Activated CD8-positive, alpha-beta memory T cell treated with anti-CD3 and anti-CD28 coated beads, Interleukin-2, amount 50 U/mL, for 1 hour (primary cell): Measurements from ENCODE around the gene SCYL3.
"Not testable (repeated sequence)": the region's sequence is repeated elsewhere in the genome, so short reads cannot be mapped to it uniquely, and the experiment has no call there.

Experiments used
- DNase-seq: peaks from one replicate; pipeline ENCODE4 v3.0.0-alpha.2; 2020; ENCODE audit errors: extremely low read depth

Gene SCYL3, protein sequence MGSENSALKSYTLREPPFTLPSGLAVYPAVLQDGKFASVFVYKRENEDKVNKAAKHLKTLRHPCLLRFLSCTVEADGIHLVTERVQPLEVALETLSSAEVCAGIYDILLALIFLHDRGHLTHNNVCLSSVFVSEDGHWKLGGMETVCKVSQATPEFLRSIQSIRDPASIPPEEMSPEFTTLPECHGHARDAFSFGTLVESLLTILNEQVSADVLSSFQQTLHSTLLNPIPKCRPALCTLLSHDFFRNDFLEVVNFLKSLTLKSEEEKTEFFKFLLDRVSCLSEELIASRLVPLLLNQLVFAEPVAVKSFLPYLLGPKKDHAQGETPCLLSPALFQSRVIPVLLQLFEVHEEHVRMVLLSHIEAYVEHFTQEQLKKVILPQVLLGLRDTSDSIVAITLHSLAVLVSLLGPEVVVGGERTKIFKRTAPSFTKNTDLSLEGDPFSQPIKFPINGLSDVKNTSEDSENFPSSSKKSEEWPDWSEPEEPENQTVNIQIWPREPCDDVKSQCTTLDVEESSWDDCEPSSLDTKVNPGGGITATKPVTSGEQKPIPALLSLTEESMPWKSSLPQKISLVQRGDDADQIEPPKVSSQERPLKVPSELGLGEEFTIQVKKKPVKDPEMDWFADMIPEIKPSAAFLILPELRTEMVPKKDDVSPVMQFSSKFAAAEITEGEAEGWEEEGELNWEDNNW

DNA sequence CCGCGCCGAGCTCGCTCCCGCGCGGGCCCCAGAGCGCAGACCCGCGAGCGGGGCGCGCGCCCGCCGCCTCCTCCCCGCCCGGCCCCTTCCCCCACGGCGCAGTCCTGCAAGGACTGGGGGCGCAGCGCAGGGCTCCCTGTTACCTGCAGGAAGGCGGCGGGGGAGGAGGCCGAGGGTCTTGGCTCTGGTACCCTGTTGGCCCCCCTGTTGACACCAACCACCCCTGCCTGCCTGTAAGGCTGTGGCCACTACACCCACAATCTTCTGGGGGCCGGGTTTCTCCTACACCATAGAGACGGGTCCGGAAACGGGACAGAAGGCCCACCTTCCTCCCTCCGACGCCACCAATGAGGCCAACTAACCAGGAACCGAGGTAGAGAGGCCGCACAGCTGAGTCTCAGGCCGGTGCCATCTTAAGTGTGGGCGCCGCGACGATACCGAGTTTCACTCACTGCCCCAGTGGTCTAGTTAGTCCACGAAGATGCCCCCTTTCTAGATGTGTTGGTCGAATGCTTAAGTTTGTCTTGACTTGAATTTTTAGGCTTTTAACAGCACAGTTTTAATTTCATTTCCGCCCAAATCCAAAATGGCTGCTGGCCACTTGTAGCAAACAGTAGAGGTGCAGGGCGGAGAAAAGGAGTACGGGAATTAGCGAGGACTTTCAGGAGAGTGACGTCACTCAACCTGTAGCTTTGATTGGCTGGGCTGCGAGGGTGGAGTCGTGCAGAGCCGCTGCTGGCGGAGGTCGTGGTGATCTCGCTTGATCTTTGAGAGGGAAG lies at the start of gene SCYL3:
SCYL3 (minus strand) TSS at position 252 of the 779 bp plus-strand sequence. CDS start 5,056 bp downstream, outside the sequence.
- peak; percentile 91 for DNase-seq

DNA sequence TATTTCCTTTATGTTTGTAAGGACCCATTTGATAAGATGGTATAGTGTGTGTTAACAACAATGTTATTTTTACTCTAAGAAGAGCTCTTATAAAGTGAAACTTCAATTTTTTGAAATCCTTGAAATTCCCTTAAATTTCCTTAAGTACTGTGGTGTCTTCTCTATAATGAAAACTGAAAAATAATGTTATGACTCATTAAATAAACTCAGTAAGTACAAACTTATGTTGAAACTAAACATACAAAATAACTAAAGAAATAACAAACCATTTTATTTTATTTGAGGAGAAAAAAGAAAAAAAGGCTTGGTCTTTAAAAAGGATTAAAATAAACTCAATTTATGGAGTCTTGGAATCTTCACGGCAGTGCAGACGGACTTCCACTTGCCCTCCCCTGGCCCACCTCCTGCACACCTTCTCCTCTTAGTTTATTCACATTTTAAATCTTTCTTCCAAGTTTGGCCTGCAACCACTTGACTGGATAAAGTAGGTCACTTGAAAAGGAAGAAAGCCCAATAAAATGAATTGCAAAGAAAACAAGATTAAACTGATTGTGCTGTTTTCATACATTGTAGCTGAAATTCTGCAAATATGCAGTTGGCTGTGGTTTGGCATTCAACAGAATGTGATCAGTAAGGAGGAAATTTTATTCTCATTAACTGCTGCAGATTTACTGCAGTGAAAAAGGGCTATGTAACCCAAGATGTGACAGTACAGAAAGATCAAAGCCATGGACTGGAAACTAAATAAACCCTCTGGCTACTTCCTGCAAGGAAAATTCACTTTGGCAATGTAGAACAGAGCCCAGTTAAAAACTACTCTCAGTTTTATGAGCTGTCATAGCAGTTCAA lies 48.5 kb upstream of the SCYL3 start:
- DNase-seq = no peak

DNA sequence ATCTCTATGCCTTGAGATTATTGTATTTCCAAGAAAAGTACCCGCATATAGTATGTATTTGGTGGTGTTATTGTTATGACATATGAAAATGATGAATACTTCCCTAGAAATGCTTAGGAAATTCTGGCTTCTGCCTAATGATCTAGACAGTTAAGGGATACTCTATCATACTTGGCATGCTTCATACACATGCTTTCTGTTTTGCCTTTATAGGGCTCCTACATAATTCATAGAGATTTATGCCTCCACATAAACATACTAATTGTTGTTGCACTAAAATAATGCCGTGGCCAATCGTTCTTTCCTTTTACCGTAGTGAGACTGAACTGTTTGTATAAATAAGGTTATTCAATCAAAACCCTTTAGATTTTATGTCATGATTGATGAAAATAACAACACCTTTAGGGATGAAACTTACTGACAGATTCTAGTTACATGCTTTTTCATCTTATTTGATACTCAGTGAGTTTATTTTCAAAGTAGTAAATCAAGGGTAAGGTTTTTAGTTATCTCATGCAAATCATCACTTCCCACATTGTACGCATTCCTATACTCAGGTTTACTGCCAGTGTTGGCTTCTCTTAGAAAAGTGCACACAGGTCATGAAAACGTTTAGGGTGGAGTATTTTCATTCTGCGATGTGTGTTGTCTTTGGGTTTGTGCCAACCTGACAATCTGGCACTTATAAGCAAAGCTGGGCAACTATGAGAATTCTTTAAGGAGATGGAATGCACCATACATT lies 40.5 kb upstream of the SCYL3 start:
- no peak for DNase-seq

DNA sequence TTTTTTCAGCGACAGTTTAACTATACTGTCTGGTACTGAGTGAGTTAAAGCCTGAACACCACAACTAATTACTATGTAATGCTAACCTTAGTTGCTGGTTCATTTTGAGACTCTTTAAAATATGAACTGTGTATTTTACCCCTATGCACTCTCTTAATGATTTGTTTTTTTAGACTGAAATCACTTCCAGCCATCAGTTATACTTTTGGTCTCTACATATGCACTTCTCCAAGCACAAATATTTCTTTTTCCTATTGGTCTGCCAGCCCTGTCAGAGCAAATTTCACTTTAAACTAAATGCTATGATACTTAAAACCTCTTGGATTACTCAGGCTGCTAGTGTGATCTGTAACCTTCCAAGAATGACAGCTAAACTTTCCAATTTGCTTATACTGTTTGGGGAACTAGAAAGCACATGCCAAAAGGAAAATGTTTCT lies 38.1 kb upstream of the SCYL3 start:
- DNase-seq = no peak

DNA sequence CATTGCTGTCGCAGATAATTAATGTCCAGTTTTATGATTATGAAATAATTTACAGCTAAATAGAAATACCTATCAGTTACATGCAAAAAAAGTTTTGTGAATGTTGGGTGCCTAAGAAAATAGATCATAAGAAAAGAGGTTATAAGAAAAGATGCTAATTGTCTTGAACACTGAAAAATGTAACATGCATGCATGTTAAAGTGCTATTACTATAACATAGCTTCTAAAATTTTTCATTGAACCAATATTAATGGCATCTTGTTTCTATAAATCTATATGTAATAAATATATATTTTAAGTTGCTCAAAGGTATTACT lies 35.5 kb upstream of the SCYL3 start:
- no peak for DNase-seq

DNA sequence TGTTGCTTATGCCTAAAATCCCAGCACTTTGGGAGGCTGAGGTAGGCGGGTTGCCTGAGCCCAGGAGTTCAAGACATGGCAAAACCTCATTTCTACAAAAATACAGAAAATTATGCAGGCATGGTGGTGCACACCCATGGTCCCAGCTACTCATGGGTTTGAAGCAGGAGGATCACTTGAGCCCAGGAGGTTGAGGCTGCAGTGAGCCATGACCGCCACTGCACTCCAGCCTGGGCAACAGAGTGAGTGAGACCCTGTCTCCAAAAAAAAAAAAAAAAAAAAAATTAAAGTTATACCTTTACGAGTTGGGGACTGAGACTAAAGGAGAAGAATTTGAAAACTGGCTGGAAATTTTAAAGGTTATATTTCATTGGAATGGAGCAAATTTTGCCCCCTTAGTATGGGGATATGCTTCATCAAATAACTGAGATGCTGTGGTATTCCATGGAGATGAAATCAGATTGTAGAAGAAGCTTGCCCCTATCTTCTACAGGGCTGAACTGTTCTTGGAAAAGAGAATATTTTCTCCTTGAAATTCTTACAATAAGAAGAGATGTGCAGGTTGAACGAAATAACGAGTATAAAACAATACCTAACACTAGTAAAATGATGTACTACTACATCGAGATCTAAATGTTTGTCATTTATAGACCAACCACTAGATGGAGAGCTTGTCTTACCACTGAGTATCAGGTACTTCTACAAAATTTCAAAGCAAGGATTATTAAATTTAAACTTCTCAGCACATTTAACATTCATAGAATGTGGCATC lies 34.9 kb upstream of the SCYL3 start:
- DNase-seq = no peak

DNA sequence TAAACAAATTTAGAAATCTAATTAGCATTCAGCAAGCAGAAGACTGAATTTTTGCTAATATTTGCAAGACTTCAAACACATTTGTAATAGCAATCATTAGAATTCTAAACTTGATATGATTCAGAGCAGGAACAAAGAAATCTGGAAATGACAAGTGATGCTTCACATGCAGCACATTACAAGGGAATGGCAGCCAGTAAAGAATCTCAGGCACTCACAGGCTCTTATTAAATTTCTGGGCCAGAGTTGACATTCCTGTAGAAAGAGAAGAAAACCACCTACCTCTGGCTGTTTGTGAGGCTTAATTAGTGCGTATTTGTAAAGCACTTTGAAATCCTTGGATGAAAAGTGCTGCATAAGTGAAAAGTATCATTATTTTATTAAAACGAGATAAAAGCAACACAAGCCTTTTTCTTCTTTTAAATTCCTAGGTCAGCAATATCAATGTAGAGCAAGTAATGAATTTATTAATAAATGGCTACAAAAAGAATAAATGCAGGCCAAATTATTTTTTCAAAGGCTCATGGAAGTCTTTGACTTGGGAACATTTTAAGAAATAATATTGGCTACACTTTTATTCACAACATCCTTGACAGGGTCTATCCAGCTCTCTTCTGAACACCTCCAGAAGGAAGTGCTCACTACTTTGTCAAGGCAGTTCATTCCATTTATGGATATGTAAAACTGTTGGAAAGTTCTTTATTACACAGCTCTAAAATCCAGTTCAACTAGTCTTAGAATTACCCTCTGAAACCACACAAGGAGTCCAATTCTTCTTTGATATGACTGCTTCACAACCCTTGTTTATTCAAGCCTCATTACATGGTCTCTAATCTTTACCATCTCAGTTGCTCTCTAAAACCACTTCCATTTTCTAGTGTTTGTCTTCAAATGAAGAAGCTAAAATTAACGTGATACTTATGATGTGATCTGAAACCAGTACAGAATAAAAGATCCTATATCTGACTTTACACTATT lies 32.1 kb upstream of the SCYL3 start:
- no peak for DNase-seq

DNA sequence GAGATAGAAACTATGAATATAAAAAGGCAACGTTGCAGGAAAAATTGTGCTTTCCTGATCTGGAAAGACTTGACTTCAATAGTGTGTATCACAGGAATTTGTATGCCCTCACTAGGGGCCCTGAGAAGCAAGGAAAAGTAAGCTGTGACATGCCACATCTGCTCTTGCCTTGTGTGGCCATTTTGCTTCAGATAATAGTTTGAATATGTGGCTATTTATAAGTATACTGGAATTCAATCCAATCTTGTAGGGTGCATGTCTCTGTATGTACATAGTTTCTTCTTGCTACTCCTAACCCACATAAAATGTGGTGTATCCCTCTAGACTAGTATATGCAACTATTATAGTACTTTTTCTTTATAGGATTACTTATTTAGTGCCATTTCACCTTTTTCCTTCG lies 31.1 kb upstream of the SCYL3 start:
- no peak for DNase-seq

DNA sequence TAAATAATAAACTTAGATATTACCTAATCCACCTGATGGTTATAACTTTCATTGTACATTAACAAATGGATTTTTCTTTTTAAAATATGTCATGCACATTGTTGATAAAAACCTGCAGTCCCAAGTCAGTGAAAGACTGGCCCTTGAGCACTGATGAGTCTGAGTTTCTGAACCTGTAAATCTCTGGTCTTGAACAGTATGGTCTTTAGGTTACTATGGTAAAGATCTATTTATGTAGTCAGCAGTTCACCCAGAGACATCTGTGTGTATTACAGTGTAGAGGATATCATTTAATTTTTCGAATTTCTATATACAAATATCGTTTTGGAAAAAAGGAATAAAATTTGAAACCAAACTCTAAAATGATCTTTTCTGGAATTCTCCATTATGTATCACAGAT lies 30.4 kb upstream of the SCYL3 start:
- no peak for DNase-seq

DNA sequence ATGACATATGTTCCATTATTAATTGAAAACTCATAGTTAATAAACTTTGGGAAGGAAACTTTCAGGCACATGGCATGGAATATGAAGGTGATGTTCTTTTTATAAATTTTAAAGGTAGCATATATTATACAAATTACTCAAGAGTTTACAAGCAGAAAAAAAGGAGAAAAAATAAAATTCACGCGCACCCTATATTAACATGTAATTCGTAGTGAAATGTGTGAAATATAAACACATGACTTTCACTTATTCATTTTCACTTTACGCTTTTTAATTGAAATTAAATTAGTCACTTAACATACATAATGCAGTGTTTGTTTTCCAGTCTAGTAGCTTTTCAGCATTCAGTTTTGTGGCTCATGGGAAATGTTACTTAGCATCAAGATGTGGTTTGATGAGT lies 27.4 kb upstream of the SCYL3 start:
- DNase-seq = no peak

DNA sequence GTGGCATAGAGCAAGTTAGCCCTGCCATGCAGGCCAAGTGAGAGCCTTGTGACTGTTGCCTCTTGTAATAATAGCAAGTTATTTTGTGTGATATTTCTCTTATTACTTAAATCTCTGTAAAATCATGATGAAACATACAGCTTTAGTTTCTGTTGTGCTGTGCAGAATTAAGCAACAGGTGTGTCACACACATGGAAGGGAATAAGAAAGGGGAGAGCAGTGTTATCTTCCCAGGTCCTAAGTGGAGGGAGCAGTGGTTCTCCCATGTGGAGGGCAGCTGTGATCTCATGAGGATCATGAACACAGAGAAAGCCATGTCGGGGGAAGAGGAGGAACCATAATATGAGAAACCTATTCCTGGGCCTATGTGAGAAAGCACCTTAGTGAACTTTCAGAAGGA lies 25.2 kb upstream of the SCYL3 start:
- no peak for DNase-seq

DNA sequence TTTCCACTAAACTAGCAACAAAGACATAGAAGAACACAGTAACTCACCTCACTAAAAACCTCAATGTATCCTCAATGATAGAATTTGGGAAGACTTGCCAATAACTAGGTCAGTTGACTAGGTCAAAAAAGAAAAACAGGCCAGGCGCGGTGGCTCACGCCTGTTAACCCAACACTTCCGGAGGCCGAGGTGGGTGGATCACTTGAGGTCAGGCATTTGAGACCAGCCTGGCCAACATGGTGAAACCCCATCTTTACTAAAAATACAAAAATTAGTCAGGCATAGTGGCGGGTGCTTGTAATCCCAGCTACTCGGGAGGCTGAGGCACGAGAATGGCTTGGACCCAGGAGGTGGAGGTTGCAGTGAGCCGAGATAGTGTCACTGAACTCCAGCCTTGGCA lies 24.5 kb upstream of the SCYL3 start:
- not testable (repeated sequence) for DNase-seq

DNA sequence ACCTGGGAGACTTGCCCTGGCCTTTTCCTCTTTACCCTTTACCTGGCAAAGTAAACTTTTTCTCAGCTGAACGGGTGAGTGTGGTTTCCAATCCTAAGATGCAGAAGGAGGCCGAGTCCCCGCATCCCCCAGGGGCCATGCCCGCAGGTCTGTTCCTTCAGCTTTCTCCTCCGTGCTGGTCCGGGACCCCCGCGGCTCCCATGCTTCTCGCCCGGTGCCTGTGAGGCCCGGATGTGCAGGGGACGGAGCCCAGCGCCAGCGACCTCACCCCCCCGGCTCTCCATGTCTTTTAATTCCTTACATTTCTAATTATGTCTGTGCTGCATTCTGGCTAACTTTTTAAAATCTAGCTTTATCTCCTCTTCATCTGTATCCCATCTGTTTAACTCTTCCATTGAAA lies 21.5 kb upstream of the SCYL3 start:
- DNase-seq = no peak

DNA sequence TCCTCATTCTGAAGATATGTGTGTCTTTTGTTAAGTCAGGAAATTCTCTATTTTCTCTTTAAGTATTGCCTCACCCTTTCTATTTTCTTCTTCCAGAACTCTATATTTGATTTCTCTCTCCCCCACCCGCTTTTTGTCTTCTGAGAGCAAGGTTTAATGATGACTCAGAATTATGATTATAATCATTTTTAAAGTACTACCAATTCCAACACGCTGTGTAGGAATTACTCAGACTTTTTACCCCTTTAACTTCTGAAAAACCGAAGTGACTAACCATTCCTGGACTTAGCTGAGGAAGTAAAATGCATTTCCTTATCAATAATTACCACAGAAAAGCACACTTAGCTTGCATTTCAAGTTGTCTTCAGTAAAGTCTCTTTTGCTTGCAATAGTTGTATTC lies 20.8 kb upstream of the SCYL3 start:
- no peak for DNase-seq

DNA sequence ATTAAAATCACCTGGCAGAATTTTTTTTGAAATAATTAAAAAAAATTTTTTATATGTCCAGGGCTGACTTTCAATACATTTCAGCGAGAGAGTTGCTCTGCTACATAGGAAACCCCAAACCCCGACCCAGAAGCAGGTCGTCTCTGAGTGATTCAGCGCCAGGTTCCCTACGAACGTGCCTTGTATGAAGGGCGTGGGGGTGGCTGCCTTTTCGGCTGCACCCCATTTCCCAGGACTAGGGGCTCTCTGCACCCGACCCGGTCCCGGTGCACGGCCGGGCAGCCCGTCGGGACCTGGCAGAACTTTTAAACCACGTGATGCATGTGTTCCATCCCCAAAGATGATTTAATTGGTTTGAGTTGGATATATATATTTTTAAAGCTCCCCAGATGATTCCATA lies 15.8 kb upstream of the SCYL3 start:
- no peak for DNase-seq

DNA sequence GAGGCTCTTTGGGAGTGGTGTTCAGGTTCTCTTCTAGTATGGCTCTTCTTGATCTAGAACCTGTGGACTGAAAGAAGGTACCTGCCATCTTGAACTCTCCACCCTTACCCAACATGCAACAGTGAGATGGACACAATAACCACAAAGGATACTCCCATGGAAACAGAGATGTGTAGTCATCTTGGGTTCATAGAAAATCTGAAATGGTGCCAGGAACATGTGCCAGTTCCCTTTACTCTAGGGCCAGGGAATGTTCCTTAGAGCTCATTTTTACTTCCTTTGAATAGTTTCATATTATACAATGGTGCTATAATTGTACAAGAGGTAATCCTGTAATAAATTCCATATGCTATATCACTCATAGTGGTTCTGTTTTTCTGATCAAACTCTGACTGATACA lies 13.2 kb upstream of the SCYL3 start:
- DNase-seq = no peak

DNA sequence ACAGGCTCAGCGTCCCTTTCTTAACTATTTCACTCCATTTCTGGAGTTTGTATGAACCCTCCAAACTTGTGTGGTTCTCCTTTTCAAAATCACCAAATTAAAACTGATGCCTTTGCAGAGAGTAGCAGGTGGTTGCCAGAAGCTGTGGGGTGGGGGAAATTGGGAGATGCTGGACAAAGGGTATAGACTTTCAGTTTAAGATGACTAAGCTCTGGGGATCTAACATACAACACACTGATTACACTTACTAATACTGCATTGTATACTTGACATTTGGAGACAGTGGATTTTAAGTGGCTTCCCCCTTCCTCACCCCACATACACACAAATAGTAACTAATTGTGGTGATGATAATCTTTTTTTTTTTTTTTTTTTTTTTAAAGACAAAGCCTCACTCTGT lies 11.1 kb upstream of the SCYL3 start:
- no peak for DNase-seq

DNA sequence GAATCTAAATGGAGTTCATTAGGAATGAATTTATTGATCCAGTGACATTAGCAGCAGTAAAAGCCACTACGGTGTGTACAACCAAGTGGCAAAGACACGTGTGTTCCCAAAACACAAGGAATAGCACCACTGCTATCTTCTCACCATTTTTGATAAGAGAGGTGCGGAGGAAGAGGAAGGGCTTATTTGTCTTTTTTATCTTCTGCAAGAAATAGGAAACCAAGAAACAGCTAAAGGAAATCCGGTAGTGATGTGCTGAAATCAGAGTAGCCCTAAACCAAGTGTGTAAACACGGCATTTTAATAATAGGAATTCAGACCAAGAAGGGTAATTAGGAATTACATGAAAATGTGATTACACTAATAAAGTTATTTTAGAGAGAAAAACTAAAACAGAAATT lies 9.1 kb upstream of the SCYL3 start:
- no peak for DNase-seq

DNA sequence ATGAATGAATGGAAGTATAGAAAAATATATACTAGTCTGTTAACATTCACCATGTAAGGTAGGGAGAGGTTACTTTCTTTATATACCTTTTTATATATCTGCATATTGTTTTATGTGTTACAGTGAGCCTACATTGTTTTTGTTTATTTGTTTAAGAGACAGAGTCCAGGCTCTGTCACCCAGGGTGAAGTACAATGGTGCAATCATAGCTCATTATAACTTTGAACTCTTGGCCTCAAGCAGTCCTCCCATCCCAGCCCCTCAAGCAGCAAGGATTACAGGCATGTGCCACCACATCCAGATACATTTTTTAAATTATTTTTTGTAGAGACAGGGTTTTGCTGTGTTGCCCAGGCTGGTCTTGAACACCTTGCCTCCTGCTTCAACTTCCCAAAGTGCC lies 7.4 kb upstream of the SCYL3 start:
- DNase-seq = no peak
